Fibroblast of lung (primary cell): Measurements from ENCODE around the gene LAPTM5.

ENCODE experiments used
- EZH2 ChIP-seq: IDR thresholded peaks from 2 replicates; pipeline ENCODE4 v1.5.1; 2012; ENCODE audit warnings: low read length, control low read depth, mild to moderate bottlenecking; ENCODE audit errors: missing control alignments
- TF ChIP-seq, protein P1 (sequence below), 2 donors: IDR thresholded peaks in 1 of 2; conservative IDR thresholded peaks in 1 of 2; 1 replicate in 1 of 2; 2 replicates in 1 of 2; pipeline ENCODE4 v1.5.1; 2011 to 2012; ENCODE audit warnings: low read length in 2 of 2, control low read depth in 1 of 2, inconsistent platforms in 1 of 2, low read depth in 1 of 2, mild to moderate bottlenecking in 1 of 2

DNA sequence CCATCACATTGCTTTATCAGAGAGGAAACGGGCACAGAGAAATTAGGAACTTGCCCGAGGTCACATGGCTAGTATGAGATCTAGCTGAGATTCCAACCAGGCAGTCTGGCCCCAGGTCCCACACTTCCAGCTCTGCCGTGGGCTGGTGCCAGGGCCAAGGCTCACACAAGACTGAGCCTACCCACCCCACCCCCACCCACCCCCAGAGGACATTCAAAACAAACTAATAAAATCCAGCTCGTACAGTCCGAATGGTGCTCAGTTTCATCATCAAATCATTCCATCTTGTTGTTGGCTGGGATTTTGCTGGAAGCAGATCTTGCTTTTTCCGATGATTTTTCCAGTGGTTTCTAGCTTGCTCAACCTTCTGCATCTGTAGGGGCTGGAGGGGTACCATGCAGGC, 62.1 kb downstream of the LAPTM5 start:
- TF ChIP-seq, protein P1, sequence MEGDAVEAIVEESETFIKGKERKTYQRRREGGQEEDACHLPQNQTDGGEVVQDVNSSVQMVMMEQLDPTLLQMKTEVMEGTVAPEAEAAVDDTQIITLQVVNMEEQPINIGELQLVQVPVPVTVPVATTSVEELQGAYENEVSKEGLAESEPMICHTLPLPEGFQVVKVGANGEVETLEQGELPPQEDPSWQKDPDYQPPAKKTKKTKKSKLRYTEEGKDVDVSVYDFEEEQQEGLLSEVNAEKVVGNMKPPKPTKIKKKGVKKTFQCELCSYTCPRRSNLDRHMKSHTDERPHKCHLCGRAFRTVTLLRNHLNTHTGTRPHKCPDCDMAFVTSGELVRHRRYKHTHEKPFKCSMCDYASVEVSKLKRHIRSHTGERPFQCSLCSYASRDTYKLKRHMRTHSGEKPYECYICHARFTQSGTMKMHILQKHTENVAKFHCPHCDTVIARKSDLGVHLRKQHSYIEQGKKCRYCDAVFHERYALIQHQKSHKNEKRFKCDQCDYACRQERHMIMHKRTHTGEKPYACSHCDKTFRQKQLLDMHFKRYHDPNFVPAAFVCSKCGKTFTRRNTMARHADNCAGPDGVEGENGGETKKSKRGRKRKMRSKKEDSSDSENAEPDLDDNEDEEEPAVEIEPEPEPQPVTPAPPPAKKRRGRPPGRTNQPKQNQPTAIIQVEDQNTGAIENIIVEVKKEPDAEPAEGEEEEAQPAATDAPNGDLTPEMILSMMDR (conservative IDR thresholded peaks at IDR 0.05 in 1 of 2, IDR thresholded peaks at IDR 0.05 in 1 of 2; ENCODE audit: low read depth in 1 of 2, low read length in 2 of 2) = no peak
- no peak for TF ChIP-seq EZH2
